H1 (cell line): ENCODE measurements around the gene GPX4. TPM values are rescaled to one million over a fixed set of nuclear protein-coding genes. Genes with fewer than 3 reads are reported as not detected.

Experiments used
- CTCF ChIA-PET: fragments of 300-600 bp; sonication (Branson Sonifier 250); formaldehyde crosslinking; loops from one replicate; lab custom pipeline; 2021; ENCODE audit not compliant: partially characterized antibody; lab: Charles Lee
- POLR2A ChIA-PET: fragments of 300-600 bp; sonication (Branson Sonifier 250); formaldehyde crosslinking; loops from one replicate; lab custom pipeline; 2021; ENCODE audit warnings: inconsistent platforms; ENCODE audit not compliant: partially characterized antibody; lab: Charles Lee
- DNase-seq, 2 experiments: peaks; one replicate each; pipeline versions ENCODE4 v3.0.0 to v3.0.0-alpha.2; 2010 to 2022; ENCODE audit warnings: low spot score in 2 of 2, low read depth in 1 of 2, mixed read lengths in 1 of 2
- FAIRE-seq: peaks from 2 replicates; lab custom pipeline; 2011; peaks lifted over from hg19 to GRCh38; lab: Jason Lieb, UNC
- H2AFZ ChIP-seq: 2 replicates; pipeline ENCODE4 v1.8.1; 2012; ENCODE audit warnings: low read length, inconsistent platforms
- H2AK5ac ChIP-seq: 2 replicates; pipeline ENCODE4 v1.6.1; 2013; ENCODE audit warnings: low read depth, low read length
- H2BK120ac ChIP-seq: replicated peaks from 2 replicates; pipeline ENCODE3; 2013; ENCODE audit warnings: low read depth, low read length, inconsistent platforms
- H2BK12ac ChIP-seq: 2 replicates; pipeline ENCODE4 v1.6.1; 2013; ENCODE audit warnings: low read depth, low read length
- H2BK15ac ChIP-seq: 2 replicates; pipeline ENCODE4 v1.6.1; 2013; ENCODE audit warnings: low read length
- H2BK20ac ChIP-seq: 2 replicates; pipeline ENCODE4 v1.6.1; 2013; ENCODE audit warnings: low read length
- H2BK5ac ChIP-seq: 2 replicates; pipeline ENCODE4 v1.6.1; 2013; ENCODE audit warnings: low read depth, low read length
- H3K14ac ChIP-seq: 2 replicates; pipeline ENCODE4 v1.6.1; 2013; ENCODE audit warnings: inconsistent platforms; ENCODE audit not compliant: insufficient read length
- H3K18ac ChIP-seq: 2 replicates; pipeline ENCODE4 v1.6.1; 2013; ENCODE audit warnings: low read length; ENCODE audit errors: extremely low read depth
- H3K23ac ChIP-seq: 2 replicates; pipeline ENCODE4 v1.6.1; 2013; ENCODE audit warnings: inconsistent platforms; ENCODE audit not compliant: insufficient read length
- H3K23me2 ChIP-seq: 2 replicates; pipeline ENCODE4 v1.6.1; 2013; ENCODE audit warnings: low read depth, low read length
- H3K27ac ChIP-seq: 2 replicates; pipeline ENCODE4 v1.6.1; 2011; ENCODE audit warnings: low read depth, low read length, inconsistent platforms
- H3K27me3 ChIP-seq, 4 experiments: replicated peaks in 1 of 4; 1 replicate in 1 of 4; 2 replicates in 3 of 4; pipeline versions ENCODE4 v1.6.1 to v1.8.1; 2011 to 2013; ENCODE audit warnings: low read length in 3 of 4, mild to moderate bottlenecking in 3 of 4, inconsistent platforms in 2 of 4, mixed read lengths in 2 of 4, moderate library complexity in 1 of 4; ENCODE audit not compliant: control insufficient read depth in 3 of 4, insufficient read depth in 3 of 4; ENCODE audit errors: extremely low read depth in 1 of 4
- H3K36me3 ChIP-seq, 4 experiments: 2 replicates each; pipeline versions ENCODE4 v1.6.1 to v1.8.1; 2011 to 2013; ENCODE audit warnings: mild to moderate bottlenecking in 4 of 4, low read length in 3 of 4, moderate library complexity in 2 of 4, control low read depth in 1 of 4, inconsistent platforms in 1 of 4; ENCODE audit not compliant: insufficient read depth in 4 of 4, control insufficient read depth in 2 of 4
- H3K4ac ChIP-seq: replicated peaks from 2 replicates; pipeline ENCODE3; 2013; ENCODE audit warnings: low read length, low read depth, mixed read lengths, inconsistent platforms; ENCODE audit not compliant: insufficient read length
- H3K4me1 ChIP-seq, 4 experiments: replicated peaks in 1 of 4; 1 replicate in 1 of 4; 2 replicates in 3 of 4; pipeline versions ENCODE4 v1.6.1 to v1.8.1; 2011 to 2013; ENCODE audit warnings: low read length in 3 of 4, inconsistent platforms in 2 of 4, mixed read lengths in 1 of 4; ENCODE audit not compliant: insufficient read depth in 4 of 4, control insufficient read depth in 3 of 4
- H3K4me2 ChIP-seq, 2 experiments: 2 replicates each; pipeline versions ENCODE4 v1.6.1 to v1.8.1; 2011 to 2013; ENCODE audit warnings: low read depth in 2 of 2, low read length in 2 of 2, control low read depth in 1 of 2, inconsistent platforms in 1 of 2, mild to moderate bottlenecking in 1 of 2; ENCODE audit not compliant: insufficient read depth in 1 of 2
- H3K4me3 ChIP-seq, 4 experiments: fragments of 200-600, 300-600 bp in 1 of 4; sonication (generic), shearing (Covaris generic), sonication (Bioruptor Twin) in 1 of 4; 2 replicates each; pipeline versions ENCODE4 v1.5.1 to v1.8.1; 2011 to 2016; ENCODE audit warnings: low read length in 4 of 4, low read depth in 3 of 4, control low read depth in 2 of 4, inconsistent platforms in 2 of 4, mild to moderate bottlenecking in 2 of 4, mixed read lengths in 1 of 4, moderate library complexity in 1 of 4; ENCODE audit not compliant: insufficient read depth in 2 of 4; ENCODE audit errors: extremely low read depth in 1 of 4
- H3K56ac ChIP-seq: replicated peaks from 2 replicates; pipeline ENCODE3; 2013; ENCODE audit warnings: low read depth, mild to moderate bottlenecking, mixed read lengths, low read length, inconsistent platforms; ENCODE audit not compliant: insufficient read length
- H3K79me1 ChIP-seq: 2 replicates; pipeline ENCODE4 v1.6.1; 2013; ENCODE audit warnings: low read depth, low read length, control low read depth
- H3K79me2 ChIP-seq, 2 experiments: 2 replicates each; pipeline versions ENCODE4 v1.6.1 to v1.8.1; 2012 to 2013; ENCODE audit warnings: low read length in 2 of 2, mild to moderate bottlenecking in 2 of 2, inconsistent platforms in 1 of 2; ENCODE audit not compliant: insufficient read depth in 2 of 2, control insufficient read depth in 1 of 2
- H3K9ac ChIP-seq, 4 experiments: replicated peaks in 1 of 4; 1 replicate in 1 of 4; 2 replicates in 3 of 4; pipeline versions ENCODE4 v1.6.1 to v1.8.1; 2011 to 2013; ENCODE audit warnings: low read depth in 3 of 4, low read length in 3 of 4, control low read depth in 2 of 4, mild to moderate bottlenecking in 2 of 4, moderate library complexity in 2 of 4, inconsistent platforms in 1 of 4; ENCODE audit errors: extremely low read depth in 1 of 4
- H3K9me3 ChIP-seq, 2 experiments: 2 replicates each; pipeline versions ENCODE4 v1.6.1 to v1.8.1; 2012 to 2013; ENCODE audit warnings: mild to moderate bottlenecking in 2 of 2, moderate library complexity in 2 of 2, control low read depth in 1 of 2, inconsistent platforms in 1 of 2, low read depth in 1 of 2, low read length in 1 of 2, mixed read lengths in 1 of 2; ENCODE audit not compliant: insufficient read depth in 2 of 2
- H4K20me1 ChIP-seq, 2 experiments: replicated peaks in 1 of 2; 2 replicates each; pipeline versions ENCODE3 to v1.8.1; 2011 to 2013; ENCODE audit warnings: inconsistent platforms in 2 of 2, low read length in 2 of 2, mild to moderate bottlenecking in 1 of 2; ENCODE audit not compliant: insufficient read depth in 2 of 2, control insufficient read depth in 1 of 2
- H4K5ac ChIP-seq: 2 replicates; pipeline ENCODE4 v1.6.1; 2013; ENCODE audit warnings: low read length, low read depth, mixed read lengths, inconsistent platforms; ENCODE audit not compliant: insufficient read length
- H4K8ac ChIP-seq: 2 replicates; pipeline ENCODE4 v1.8.0; 2013; ENCODE audit warnings: mild to moderate bottlenecking, moderate library complexity, low read length, inconsistent platforms; ENCODE audit not compliant: insufficient read depth; ENCODE audit errors: extremely low read depth
- H4K91ac ChIP-seq: replicated peaks from 2 replicates; pipeline ENCODE3; 2013; ENCODE audit warnings: low read length, mixed read lengths, inconsistent platforms; ENCODE audit not compliant: insufficient read length
- CREB1 ChIP-seq: IDR thresholded peaks from 2 replicates; pipeline ENCODE4 v1.6.1; 2012; ENCODE audit warnings: inconsistent platforms
- FOSL1 ChIP-seq: IDR thresholded peaks from 2 replicates; pipeline ENCODE4 v1.6.1; 2011; ENCODE audit warnings: mild to moderate bottlenecking, low read depth, low read length, moderate library complexity; ENCODE audit not compliant: insufficient read depth
- NRF1 ChIP-seq: IDR thresholded peaks from 2 replicates; pipeline ENCODE4 v1.6.1; 2011; ENCODE audit warnings: mild to moderate bottlenecking, low read depth, low read length, improper control_type of control experiment
- PHF8 ChIP-seq: fragments of 200-600 bp; sonication (generic); conservative IDR thresholded peaks from 2 replicates; pipeline ENCODE4 v1.7.1; 2012; ENCODE audit warnings: low read depth, mild to moderate bottlenecking, inconsistent platforms, low read length, moderate library complexity
- POLR2AphosphoS5 ChIP-seq: IDR thresholded peaks from 2 replicates; pipeline ENCODE4 v1.6.1; 2011; ENCODE audit warnings: low read depth, low read length
- POU5F1 ChIP-seq: IDR thresholded peaks from 2 replicates; pipeline ENCODE4 v1.6.1; 2011; ENCODE audit warnings: low read depth, mild to moderate bottlenecking, low read length, moderate library complexity
- SP4 ChIP-seq: IDR thresholded peaks from 2 replicates; pipeline ENCODE4 v1.6.1; 2012; ENCODE audit warnings: low read length, inconsistent platforms
- WGBS, 2 experiments: shearing (Covaris generic) in 1 of 2; methylation state at CpG; one replicate each; pipeline versions ENCODE4 v1.1.6 to v1.1.7; 2013 to 2015; ENCODE audit warnings: low lambda C conversion rate in 2 of 2, mixed read lengths in 2 of 2, inconsistent platforms in 1 of 2, low coverage in 1 of 2, missing lambda C conversion rate in 1 of 2; ENCODE audit not compliant: insufficient replicate concordance in 2 of 2, insufficient coverage in 1 of 2, insufficient read length in 1 of 2; ENCODE audit errors: extremely low coverage in 1 of 2, missing lambda C conversion rate in 1 of 2; 5-methylcytosine and 5-hydroxymethylcytosine counted together
- long read RNA-seq, 2 experiments: library from RNA in 1 of 2; library from capped mRNA in 1 of 2; stranded (forward); transcript quantifications; one replicate each; pipeline ENCODE4 v2.0.0, GENCODE V29; 2021; ENCODE audit warnings: inconsistent platforms in 1 of 2
- polyA minus RNA-seq, 3 experiments: library from RNA; depleted of rRNA, polyadenylated mRNA; stranded (reverse); fragments of >200 nt; gene quantifications; 1 replicate in 2 of 3; 2 replicates in 1 of 3; pipeline ENCODE4 v1.2.3, GENCODE V29; 2011
- polyA plus RNA-seq, 7 experiments: library from polyadenylated mRNA; depleted of rRNA in 3 of 7; stranded (reverse) in 5 of 7; unstranded in 2 of 7; fragments of >200 nt in 5 of 7; fragments of 200-250 nt in 2 of 7; gene quantifications; 1 replicate in 5 of 7; 2 replicates in 1 of 7; 4 replicates in 1 of 7; pipeline versions ENCODE4 v1.2.1 to v1.2.3, GENCODE V29; 2011 to 2013; ENCODE audit warnings: missing spikeins in 2 of 7, mixed read lengths in 2 of 7
- total RNA-seq: library from RNA; stranded (reverse); fragmentation: NEBNext Ultra II Directional; extraction: Animal tissue kit (Norgen Biotek cat#: 25700); gene quantifications from 2 replicates; pipeline ENCODE4 v1.2.1, GENCODE V29; 2021

The GPX4 gene
- total RNA-seq (342 and 355 TPM in 2 replicates), polyA plus RNA-seq (2011; rRNA removed) (693 and 947 TPM in 2 replicates), polyA minus RNA-seq (2011; rRNA and poly(A)+ RNA removed) (186 and 191 TPM in 2 replicates)
- 779 TPM for polyA plus RNA-seq (2011; cell fraction: cytosol; rRNA removed)
- polyA plus RNA-seq (2011; cell fraction: nucleus; rRNA removed): 730 TPM
- 475 to 711 TPM (median 640 TPM) in 4 replicates for polyA plus RNA-seq (2012, experiment 1 of 2)
- polyA plus RNA-seq (2012, experiment 2 of 2): 958 TPM
- polyA plus RNA-seq (2013, experiment 1 of 2): 575 TPM
- polyA plus RNA-seq (2013, experiment 2 of 2): 562 TPM
- polyA minus RNA-seq (2011; cell fraction: cytosol; rRNA and poly(A)+ RNA removed): 297 TPM
- 155 TPM for polyA minus RNA-seq (2011; cell fraction: nucleus; rRNA and poly(A)+ RNA removed)
- long read RNA-seq, experiment 1, transcript GPX4-204 (6 exons, 536 nt): minor isoform, 8 of 346 reads
- long read RNA-seq, experiment 1, transcript GPX4-201 (7 exons, 919 nt): major isoform, 28 of 346 reads
- long read RNA-seq, experiment 1, partial matches to known transcripts: 120 of 346 reads
- long read RNA-seq, experiment 1, other reads (novel, unspliced or antisense): 189 of 346 reads
- long read RNA-seq, experiment 2, transcript GPX4-201 (7 exons, 919 nt): major isoform, 162 of 215 reads
- long read RNA-seq, experiment 2, transcript GPX4-206 (7 exons, 803 nt): minor isoform, 8 of 215 reads
- long read RNA-seq, experiment 2, transcript GPX4-204 (6 exons, 536 nt): minor isoform, 5 of 215 reads
- long read RNA-seq, experiment 2, partial matches to known transcripts: 1 of 215 reads
- long read RNA-seq, experiment 2, other reads (novel, unspliced or antisense): 39 of 215 reads

GRCh38 chr19:1103708-1104310, at the start of gene GPX4:
TSS of gene GPX4 (plus strand) at chr19:1103994. CDS start at chr19:1104044, 50 bp downstream.
- FAIRE-seq (no peak), DNase-seq (peak; percentile 95 to 98)
- H2BK5ac ChIP-seq: peak within 1 kb of the TSS; percentile 81; the same call in 1 of the 2 replicates
- no peak within 1 kb of the TSS for H3K23ac ChIP-seq
- H2AFZ ChIP-seq: no peak within 1 kb of the TSS
- H2BK15ac ChIP-seq: no peak within 1 kb of the TSS
- no peak within 1 kb of the TSS for H2BK120ac ChIP-seq
- H4K5ac ChIP-seq: peak within 1 kb of the TSS; percentile 33
- H3K27me3 ChIP-seq: no peaks in the 10 kb centered on the region
- peaks cover 4% of the 10 kb centered on the region for H3K79me1 ChIP-seq
- no peaks in the 10 kb centered on the region for H3K9me3 ChIP-seq
- H3K56ac ChIP-seq: peak within 1 kb of the TSS; percentile 50
- ChIA-PET CTCF (interaction anchor here (0.5 to 3.2 kb wide), 3 partner anchors 10 to 495 kb away, joined by 3 to 11 read pairs (median 3); no protein-coding TSS in a partner anchor), POLR2A (interaction anchor here (0.6 to 9.8 kb wide), 22 partner anchors 9 to 168 kb away, joined by 3 to 116 read pairs (median 6); partner anchors contain the start of genes ABCA7, ATP5F1D, CBARP and CIRBP)
- H3K23me2 ChIP-seq: peaks cover 7% of the 10 kb centered on the region; the same call in 1 of the 2 replicates
- H3K4me1 ChIP-seq: peaks cover 4 to 21% (median 8%) of the 10 kb centered on the region in 4 experiments
- peak within 1 kb of the TSS; percentile 66; the same call in 1 of the 2 replicates for H3K27ac ChIP-seq
- H2BK12ac ChIP-seq: no peak within 1 kb of the TSS
- H4K20me1 ChIP-seq: peaks cover 5 to 7% of the 10 kb centered on the region in 2 experiments
- H3K14ac ChIP-seq: no peak within 1 kb of the TSS
- H3K36me3 ChIP-seq: peaks cover 8 to 26% (median 16%) of the 10 kb centered on the region in 4 experiments; a peak in 6 of 8 replicates
- H3K18ac ChIP-seq: peak within 1 kb of the TSS; percentile 71
- no peak within 1 kb of the TSS for H4K91ac ChIP-seq
- peak within 1 kb of the TSS; percentile 59 for H4K8ac ChIP-seq
- H3K4me2 ChIP-seq: peak within 1 kb of the TSS; percentile 71 to 97
- H2AK5ac ChIP-seq: no peak within 1 kb of the TSS
- H2BK20ac ChIP-seq: no peak within 1 kb of the TSS
- H3K4me3 ChIP-seq: peak within 1 kb of the TSS; percentile 57 to 93 (median 64)
- 2% methylated on average over 42 of the region's 75 CpGs; no CpG with 5 or more reads in 1 of the 2 experiments for WGBS, 2 experiments
- no peaks in the 10 kb centered on the region; a peak in 1 of 4 replicates for H3K79me2 ChIP-seq
- peak within 1 kb of the TSS; percentile 4 to 80 (median 73); a peak in 6 of 7 replicates for H3K9ac ChIP-seq
- H3K4ac ChIP-seq: peak within 1 kb of the TSS; percentile 38
- peak; percentile 25; the same call in 1 of the 2 replicates for TF ChIP-seq NRF1
- TF ChIP-seq CREB1: peak; percentile 51
- peak; percentile 77; the same call in 1 of the 2 replicates for TF ChIP-seq SP4
- TF ChIP-seq POU5F1: no peak
- peak; percentile 90 for TF ChIP-seq POLR2AphosphoS5
- TF ChIP-seq PHF8: peak; percentile 75
- TF ChIP-seq FOSL1: no peak
